Placental pericyte (primary cell): Measurements from ENCODE around the gene RNF7. TPM values are rescaled to one million over a fixed set of nuclear protein-coding genes. Genes with fewer than 3 reads are reported as not detected.

Source experiments
- small RNA-seq: library from RNA; depleted of rRNA; stranded (forward); fragments of <200 nt; gene quantifications from one replicate; pipeline ENCODE3, GENCODE V24; 2012; ENCODE audit warnings: low replicate concordance
- total RNA-seq: library from RNA; depleted of rRNA; stranded (reverse); fragments of >200 nt; gene quantifications from 2 replicates; pipeline ENCODE4 v1.2.3, GENCODE V29; 2012

RNF7 gene
- 55.3 and 67.4 TPM in 2 replicates for total RNA-seq

DNA sequence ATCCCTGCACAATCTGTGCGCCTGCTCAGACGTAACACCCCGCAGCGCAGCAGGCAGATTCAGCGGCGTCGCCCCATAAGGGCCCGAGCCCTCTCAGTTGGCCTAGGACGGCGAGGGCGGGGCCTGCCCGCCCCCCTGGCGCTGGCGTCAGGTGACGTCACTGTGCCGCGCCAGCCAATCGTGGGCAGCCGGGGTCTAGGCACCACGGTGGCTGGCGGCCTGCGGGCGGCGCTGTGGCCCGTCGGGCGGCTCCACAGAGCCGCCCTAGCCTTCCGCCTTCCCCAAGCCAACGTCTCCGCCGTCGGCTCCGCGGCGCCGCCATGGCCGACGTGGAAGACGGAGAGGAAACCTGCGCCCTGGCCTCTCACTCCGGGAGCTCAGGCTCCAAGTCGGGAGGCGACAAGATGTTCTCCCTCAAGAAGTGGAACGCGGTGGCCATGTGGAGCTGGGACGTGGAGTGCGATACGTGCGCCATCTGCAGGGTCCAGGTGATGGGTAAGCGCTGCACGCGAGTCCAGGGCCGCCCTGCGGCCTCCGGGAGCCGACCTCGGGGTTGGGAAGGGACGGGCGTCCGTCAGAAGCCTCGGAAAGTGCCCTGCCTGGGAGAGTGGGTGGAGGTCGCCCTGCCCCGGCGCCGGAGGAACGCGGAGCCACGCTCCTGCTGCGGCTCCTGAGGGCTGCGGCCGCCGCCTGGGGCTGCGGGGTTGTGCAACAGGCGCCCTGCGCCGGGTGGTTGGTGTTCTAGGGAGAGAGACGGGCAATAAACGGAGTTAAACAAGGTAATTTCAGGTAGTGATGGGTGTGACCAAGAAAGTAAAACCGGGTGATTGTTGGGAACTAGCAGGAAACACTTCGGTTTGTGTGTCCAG lies at the start of gene RNF7:
Gene RNF7 (plus strand): TSS at position 277 of the 869 bp plus-strand sequence. CDS start 44 bp downstream, at position 321.

DNA sequence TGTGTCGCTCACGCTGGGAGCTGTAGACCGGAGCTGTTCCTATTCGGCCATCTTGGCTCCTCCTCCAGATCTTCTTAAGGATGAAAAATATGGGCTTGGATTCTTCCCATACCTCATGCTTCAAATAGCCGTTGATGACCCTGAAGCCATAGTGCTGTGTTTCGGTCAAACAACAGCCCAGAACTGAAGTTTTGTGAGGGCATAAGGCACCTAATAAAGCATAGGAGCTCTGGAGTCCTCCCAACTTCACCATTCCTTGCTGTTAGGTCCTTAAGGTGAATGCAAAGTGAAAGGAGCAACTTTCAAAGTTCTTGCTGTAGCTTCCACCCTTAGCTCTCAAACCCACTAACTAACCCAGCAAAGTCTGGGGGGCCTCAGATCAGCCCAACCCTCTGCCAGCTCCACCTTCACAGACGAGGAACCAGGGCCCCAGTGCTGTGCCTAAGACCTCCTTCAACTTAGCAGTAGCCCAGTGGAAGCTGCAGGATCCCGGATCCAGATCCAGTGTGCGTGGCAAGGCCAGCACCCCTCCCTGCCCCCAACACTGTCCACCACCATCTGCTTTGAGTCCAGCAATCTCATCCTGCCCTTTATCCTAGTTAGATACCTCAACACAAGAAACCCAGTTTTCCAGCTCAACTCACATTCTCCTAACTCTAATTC lies 25.1 kb downstream of the RNF7 start, which contains the start of gene GRK7:
Gene GRK7 (plus strand): TSS at position 321 of the 663 bp plus-strand sequence. CDS start 14,877 bp downstream, outside the sequence.

Small RNA genes lying within 50 kb of the gene (small RNA-seq; reads per million reads assigned to genes)
- not detected for gene AC112771.1

Other genes starting within 250 kb of the RNF7 start
- gene GRK7, start 25.1 kb downstream of the RNF7 start, total RNA-seq, result not detected in 2 replicates
- gene ATP1B3, start 138.3 kb downstream of the RNF7 start, total RNA-seq, result 78.5 and 82.3 TPM in 2 replicates